ENCODE data around the gene PGM2. TPM values are rescaled to one million over a fixed set of nuclear protein-coding genes. Genes with fewer than 3 reads are reported as not detected.

PGM2 gene
- total RNA-seq, 4 donors from 2014 or later: 15.9 to 34.0 (median 26.2) TPM

DNA sequence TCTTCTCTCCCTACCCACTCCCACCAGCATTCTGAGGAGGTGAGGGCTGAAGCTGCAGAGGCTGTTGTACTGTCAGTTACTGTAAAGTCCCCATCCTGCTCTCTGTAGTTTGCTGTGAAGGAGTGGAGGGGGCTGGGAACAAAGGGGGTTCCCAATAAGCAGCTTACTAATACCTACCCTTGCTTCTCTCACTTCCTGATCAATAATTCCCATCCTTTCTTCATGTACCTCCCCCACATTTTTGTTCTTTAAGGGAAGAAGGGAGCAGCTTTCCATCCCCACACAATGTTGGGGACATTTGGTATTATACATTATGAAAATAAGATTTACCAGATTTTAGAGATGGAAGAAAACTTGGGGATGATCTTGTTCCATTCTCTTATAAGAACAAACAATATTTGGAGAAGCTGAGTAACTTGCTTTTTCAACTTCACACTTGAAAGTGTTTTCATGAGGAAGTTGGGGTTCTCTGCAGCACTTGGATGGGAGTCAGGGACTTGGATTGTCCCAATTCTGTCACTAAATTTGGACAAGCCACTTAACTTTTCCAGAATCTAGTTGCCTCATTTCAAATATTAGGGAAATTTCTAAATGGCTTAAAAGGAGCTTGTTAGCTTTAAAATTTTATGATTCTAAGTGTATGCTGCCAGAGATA lies 69.8 kb downstream of the PGM2 start:
- TF ChIP-seq, protein P1, sequence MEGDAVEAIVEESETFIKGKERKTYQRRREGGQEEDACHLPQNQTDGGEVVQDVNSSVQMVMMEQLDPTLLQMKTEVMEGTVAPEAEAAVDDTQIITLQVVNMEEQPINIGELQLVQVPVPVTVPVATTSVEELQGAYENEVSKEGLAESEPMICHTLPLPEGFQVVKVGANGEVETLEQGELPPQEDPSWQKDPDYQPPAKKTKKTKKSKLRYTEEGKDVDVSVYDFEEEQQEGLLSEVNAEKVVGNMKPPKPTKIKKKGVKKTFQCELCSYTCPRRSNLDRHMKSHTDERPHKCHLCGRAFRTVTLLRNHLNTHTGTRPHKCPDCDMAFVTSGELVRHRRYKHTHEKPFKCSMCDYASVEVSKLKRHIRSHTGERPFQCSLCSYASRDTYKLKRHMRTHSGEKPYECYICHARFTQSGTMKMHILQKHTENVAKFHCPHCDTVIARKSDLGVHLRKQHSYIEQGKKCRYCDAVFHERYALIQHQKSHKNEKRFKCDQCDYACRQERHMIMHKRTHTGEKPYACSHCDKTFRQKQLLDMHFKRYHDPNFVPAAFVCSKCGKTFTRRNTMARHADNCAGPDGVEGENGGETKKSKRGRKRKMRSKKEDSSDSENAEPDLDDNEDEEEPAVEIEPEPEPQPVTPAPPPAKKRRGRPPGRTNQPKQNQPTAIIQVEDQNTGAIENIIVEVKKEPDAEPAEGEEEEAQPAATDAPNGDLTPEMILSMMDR (IDR thresholded peaks at IDR 0.05): no peak
- DNase-seq (ENCODE audit: low spot score) (no peak), ATAC-seq (ENCODE audit: low FRiP score) (no peak)

DNA sequence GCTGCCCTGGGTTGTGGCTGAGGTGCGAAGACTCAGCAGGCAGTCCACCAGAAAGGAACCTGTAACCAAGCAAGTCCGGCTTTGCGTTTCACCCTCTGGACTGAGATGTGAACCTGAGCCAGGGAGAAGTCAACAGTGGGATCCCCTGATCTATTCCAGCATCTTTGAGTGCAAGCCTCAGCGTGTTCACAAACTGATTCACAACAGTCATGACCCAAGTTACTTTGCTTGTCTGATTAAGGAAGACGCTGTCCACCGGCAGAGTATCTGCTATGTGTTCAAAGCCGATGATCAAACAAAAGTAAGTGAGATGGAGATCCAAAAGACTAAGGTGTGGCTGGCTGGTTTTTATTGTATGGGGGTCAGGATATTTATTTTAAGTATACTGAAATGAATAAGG lies 75.7 kb downstream of the PGM2 start:
- no peak for ATAC-seq (ENCODE audit: low FRiP score)
- no peak for DNase-seq (ENCODE audit: low spot score)
- TF ChIP-seq, protein P1 (IDR thresholded peaks at IDR 0.05): no peak

DNA sequence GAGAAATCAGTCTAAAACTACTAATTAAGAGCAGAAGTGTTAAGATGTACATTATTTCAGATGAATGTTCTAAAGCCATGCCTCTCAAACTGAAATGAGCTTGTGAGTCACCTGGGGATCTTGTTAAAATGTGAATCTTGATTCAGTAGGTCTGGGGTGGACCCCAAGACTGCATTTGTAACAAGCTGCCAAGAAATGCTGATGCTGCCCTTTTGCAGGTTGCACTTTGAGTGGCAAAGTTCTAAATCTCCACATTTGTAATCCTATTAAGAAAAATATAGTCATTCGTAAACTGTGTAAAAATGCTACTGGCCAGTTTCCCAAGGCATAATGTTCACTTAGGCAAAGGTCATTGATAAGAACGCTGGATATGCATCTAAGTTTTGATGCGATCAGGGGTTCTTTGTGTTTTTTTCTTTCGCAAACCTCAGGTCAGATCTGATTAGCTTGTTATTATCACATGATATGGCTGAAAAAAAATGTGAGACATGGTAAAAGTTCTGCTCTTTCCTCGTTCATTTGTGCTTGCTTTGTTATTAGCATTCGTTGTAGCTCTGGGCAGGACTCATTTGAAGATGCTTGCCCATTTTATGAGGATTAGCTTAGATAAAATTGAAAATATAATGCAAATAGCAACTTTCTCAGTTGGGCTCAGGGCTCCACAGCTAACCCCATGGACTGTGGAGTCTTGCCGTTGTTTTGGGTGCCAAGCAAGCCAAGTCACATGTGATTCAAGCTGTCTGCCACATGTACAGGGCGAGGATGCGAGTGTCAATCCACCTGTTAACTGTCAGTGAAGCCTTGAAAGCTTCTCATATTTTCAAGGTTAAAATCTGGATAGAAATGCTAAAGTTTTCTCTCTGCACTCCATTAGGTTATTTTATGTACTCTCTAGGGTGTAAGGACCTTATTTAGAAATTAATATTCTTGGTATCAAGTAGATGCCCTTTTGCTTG lies 76.5 kb downstream of the PGM2 start:
- ATAC-seq (ENCODE audit: low FRiP score): no peak

DNA sequence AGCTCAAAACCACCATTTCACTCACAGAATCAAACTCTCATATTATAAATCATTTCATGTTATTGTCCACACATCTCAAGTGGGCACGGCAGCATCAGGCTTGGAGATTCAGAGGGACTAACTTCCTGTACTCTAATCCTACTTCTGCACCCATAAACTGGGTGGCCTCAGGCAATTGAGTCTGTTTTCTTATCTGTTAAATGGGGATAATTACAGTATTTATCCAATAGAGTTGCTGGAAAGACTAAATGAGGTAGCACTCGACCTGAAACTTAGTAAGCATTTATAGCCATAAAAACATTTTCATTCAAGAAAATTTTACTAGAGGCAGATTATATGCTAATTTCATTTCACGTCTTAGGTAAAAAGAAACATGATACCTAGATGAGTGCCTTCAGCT lies 77.4 kb downstream of the PGM2 start:
- ATAC-seq (ENCODE audit: low FRiP score): no peak
- DNase-seq (ENCODE audit: low spot score): no peak
- TF ChIP-seq, protein P1 (IDR thresholded peaks at IDR 0.05): no peak

More for the DNA sequence above, 76.5 kb downstream of the PGM2 start:
- no peak for DNase-seq (ENCODE audit: low spot score)
- TF ChIP-seq, protein P1 (IDR thresholded peaks at IDR 0.05): no peak

GRCh38 chr4:37904824-37905223 lies 78.3 kb downstream of the PGM2 start:
- ATAC-seq (ENCODE audit: low FRiP score): no peak
- no peak for DNase-seq (ENCODE audit: low spot score)
- TF ChIP-seq, protein P1 (IDR thresholded peaks at IDR 0.05): no peak

DNA sequence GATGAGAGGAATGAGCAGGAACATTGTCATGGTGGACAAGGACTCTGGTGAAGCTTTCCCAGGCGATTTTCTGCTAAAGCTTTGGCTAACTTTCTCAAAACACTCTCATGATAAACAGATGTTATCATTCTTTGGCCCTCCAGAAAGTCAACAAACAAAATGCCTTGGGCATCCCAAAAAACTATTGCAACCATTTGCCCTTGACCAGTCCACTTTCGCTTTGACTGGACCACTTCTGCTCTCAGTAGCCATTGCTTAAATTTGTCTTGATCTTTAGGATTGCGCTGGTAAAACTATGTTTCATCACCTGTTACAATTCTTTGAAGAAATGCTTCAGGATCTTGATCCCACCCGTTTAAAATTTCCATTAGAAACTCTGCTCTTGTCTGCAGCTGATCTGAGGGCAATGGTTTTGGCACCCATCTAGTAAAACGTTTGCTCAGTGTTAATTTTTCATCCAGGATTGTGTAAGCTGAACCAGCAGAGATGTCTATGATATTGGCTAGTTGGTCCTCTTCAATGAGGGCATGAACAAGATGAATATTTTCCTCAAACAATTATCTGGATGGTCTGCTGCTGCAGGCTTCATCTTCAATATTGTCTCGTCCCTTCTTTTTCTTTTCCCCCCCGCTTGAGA lies 79.2 kb downstream of the PGM2 start:
- TF ChIP-seq, protein P1 (IDR thresholded peaks at IDR 0.05): no peak
- DNase-seq (ENCODE audit: low spot score) (no peak), ATAC-seq (ENCODE audit: low FRiP score) (no peak)
